Effector CD8-positive, alpha-beta T cell (primary cell): ENCODE data around the gene POLD1.

Source experiments
- DNase-seq: peaks from one replicate; lab custom pipeline; 2025; lab: John Stamatoyannopoulos, UW

Gene POLD1

GRCh38 chr19:50418176-50419021, 34.3 kb downstream of the POLD1 start, which contains the start of gene SPIB:
Gene SPIB, plus strand, starts transcription at chr19:50418938. Its CDS starts 25 bp downstream, at chr19:50418963.
- no peak for DNase-seq

DNA sequence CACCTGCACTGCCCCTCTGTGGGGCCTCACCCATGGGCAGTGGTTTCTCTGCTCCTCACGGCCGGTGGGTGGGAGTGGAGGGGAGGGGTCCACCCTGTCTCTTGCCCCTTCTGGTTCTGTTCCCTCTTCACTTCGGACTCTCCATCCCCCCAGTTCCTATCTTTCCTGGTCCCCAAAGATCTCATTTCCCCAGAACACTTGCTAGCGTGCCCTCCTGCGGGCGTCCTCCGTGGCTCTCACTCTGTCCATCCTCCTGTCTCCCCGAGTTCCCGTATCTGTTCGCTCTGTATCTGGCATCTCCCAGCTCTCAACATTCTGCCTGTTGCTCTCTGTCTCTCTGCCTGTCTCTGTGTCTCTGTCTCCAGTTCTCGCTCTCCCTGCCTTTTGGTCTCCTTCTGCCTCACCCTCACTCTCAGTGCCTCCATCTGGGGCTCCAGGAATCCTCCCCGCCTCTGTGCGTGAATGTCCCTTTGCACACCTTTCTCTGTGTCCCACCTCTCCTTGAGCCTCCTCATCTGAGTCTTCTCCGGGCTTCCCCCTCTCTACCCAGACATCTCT, 35.0 kb downstream of the POLD1 start:
- DNase-seq = no peak

GRCh38 chr19:50419580-50420035, 35.5 kb downstream of the POLD1 start:
- DNase-seq = no peak

GRCh38 chr19:50420127-50420526, 36.0 kb downstream of the POLD1 start:
- DNase-seq = no peak

DNA sequence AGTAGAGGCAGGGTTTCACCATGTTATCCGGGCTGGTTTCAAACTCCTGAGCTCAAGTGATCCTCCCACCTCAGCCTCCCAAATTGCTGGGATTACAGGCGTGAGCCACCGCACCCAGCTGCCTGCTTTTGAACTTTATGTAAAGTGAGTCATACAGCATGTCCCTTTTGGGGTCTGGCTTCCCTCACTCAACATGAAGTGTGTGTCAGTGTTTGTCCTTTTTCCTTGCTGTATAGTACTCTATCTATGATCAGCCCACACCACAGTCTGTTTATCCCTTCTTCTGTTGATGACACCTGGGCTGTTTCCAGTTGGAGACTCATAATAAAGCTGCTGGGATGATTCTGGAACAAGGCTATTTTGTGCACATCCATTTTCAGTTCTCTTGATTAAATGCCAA, 36.7 kb downstream of the POLD1 start:
- DNase-seq = no peak

DNA sequence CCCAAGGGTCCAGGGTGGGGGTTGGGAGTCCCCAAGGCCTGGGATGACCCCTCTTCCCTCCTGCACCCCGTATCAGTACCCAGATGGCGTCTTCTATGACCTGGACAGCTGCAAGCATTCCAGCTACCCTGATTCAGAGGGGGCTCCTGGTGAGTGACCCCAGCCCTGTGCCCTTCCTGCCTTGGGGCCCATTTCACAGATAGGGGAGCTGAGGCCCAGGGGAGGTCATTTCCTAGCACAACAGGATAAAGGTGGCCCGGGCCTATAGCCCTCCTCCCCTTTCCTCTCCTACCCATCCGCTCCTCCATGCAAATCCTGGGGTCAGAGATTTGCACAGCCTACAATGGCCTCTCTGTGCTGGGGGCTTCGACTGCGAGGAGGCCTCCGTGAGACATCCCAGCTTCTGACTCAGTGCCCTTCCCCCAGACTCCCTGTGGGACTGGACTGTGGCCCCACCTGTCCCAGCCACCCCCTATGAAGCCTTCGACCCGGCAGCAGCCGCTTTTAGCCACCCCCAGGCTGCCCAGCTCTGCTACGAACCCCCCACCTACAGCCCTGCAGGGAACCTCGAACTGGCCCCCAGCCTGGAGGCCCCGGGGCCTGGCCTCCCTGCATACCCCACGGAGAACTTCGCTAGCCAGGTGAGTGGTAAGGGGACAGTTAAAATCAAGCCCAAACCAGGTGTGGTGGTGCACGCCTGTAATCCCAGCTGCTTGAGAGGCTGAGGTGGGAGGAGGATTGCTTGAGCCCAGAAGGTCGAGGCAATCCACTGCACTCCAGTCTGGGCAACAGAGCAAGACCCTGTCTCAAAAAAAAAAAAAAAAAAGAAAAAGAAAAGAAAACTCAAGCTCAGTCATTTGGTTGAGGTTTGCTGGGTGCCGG, 38.5 kb downstream of the POLD1 start:
- DNase-seq = no peak

- DNase-seq = no peak
Measured at GRCh38 chr19:50423279-50424113, 39.3 kb downstream of the POLD1 start.

GRCh38 chr19:50425581-50425980, 41.4 kb downstream of the POLD1 start:
- no peak for DNase-seq

DNA sequence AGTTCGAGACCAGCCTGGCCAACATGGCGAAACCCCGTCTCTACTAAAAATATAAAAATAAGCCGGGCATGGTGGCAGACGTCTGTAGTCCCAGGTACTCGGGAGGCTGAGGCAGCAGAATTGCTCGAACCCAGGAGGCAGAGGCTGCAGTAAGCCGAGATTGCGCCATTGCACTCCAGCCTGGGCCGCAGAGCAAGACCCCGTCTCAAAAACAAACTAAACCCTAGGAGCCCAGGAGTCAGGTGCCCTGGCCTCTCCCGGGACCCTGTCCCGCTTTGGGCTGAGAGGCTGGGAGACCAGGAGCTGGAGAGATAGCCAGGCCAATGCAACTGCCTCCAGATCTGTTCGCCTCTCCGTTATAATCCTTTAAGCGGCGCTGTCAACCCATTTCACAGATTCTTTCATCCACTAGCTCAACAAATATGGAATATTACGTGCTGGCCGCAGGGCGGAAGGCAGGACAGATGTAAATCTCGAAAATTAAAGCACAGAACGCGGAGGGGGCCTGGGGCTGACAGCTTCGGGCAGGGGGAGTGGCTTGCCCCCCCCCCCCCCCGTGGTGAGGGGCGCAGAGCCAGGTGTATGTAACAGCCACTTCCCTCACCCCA, 43.3 kb downstream of the POLD1 start:
- DNase-seq = no peak

GRCh38 chr19:50427997-50428425, 43.9 kb downstream of the POLD1 start:
- DNase-seq = peak; percentile 4

GRCh38 chr19:50428772-50429463, 44.8 kb downstream of the POLD1 start:
- no peak for DNase-seq

- DNase-seq = no peak
Measured at GRCh38 chr19:50430888-50431342, 46.8 kb downstream of the POLD1 start.

- peak; percentile 83 for DNase-seq
Measured at GRCh38 chr19:50431343-50432220, 47.4 kb downstream of the POLD1 start.

DNA sequence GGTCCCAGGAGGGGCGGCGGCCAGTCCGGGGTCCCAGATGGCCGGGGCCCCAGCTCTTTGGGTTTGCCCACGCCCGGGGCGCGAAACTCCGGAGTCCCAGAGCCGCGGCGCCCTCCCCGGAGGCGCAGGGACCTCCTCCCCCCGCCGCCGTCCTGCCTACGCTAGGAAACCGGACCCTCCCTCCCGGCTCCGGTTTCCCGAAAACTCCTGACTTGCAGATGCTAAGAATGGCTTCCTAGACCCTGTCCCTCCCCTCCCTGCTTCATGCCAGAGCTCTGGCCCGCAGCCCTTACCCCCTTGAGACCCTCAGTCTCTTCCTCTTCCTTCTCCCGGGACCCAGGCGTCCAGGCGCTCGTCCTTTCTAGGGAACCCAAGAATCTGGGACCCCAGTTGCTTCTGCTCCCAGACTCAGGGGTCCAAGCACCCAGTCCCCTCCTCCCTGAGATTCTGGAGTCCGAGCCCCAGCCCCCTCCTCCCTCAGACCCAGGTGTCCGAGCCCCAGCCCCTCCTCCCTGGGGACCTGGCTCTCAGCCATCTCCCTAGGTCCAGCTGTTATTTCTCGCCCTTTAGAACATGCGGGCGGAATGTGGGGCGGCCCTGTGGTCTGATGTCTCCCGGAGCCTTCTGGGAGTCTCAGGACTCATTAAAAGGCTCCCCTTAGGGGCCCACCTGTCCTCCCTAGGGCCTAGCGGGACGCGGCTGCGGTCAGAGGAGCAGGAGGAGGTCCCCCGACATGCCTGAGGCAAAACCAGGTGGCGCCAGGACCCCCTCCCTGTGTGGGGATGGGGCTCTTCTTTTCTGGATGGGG, 48.3 kb downstream of the POLD1 start, which contains the start of gene MYBPC2:
Gene MYBPC2 (plus strand): TSS at position 672 of the 808 bp plus-strand sequence. CDS start 62 bp downstream, at position 734.
- no peak for DNase-seq

DNA sequence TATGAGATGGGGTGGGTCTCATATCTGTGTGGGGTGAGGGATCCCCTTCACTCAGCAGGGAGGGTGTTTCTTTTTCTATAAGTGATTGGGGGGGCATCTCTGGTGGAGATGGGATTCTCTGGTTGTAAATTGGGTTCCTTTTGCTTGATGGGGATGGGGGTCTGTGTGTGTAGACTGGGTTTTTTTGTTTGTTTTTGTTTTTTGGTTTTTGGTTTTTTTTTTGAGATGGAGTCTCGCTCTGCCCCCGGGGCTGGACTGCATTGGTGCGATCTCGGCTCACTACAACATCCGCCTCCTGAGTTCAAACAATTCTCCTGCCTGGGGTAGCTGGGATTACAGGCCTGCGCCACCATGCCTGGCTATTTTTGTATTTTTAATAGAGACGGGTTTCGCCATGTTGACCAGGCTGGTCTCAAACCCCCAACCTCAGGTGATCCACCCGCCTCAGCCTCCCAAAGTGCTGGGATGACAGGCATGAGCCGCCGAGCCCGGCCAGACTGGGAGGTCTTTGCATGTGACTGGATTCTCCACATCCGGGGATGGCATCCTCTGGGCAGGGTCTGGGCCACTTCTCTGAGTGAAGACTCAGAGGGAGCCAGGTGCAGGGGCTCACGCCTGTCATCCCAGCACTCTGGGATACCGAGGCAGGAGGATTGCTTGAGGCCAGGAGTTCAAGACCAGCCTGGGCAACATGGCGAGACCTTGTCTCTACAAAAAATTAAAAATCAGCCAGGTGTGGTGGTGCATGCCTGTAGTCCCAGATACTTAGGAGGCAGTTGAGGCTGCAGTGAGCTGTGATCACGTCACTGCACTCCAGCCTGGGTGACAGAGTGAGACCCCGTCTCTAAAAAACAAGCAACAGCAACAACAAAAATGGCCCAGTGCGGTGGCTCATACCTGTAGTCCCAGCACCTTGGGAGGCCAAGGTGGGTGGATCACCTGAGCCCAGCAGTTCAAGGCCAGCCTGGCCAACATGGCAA, 49.3 kb downstream of the POLD1 start:
- no peak for DNase-seq

DNA sequence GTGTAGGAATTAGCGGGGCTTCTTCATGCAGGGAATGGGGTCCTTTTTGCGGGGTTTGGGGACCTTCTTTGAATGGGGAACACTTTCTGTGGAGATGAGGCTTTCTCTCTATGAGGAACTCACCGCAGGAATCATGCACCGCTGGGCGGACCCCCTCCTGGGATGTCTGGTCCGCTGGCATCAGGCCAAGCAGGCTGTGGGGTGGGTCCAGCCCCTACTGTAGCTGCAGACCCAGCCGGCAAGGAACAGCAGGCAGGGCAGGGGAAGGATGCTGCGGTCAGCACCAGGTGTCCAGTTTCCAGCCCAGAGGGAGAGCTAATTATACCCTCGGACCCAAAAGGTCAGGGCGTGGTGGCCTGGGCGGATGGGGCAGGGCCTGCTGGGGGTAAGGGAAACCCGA, 50.4 kb downstream of the POLD1 start:
- DNase-seq = no peak

GRCh38 chr19:50435221-50435620, 51.1 kb downstream of the POLD1 start:
- DNase-seq = no peak
